HG03378 (cell line): ENCODE results near the gene GAGE12F.
"Not testable (repeated sequence)": the region's sequence is repeated elsewhere in the genome, so short reads cannot be mapped to it uniquely, and the experiment has no call there.

ENCODE experiments used
- ATAC-seq: cut with Tn5 transposase; IDR thresholded peaks from one replicate; pipeline ENCODE4 v1.9.1; 2021; ENCODE audit warnings: mild to moderate bottlenecking, moderate library complexity; ENCODE audit not compliant: unreplicated experiment

Gene GAGE12F

GRCh38 chrX:49560542-49560941, at the start of gene GAGE12F:
GAGE12F (plus strand) TSS chrX:49560842; CDS start chrX:49561997, 1,155 bp downstream.
- ATAC-seq, result not testable (repeated sequence)

GRCh38 chrX:49531877-49532276, 28.8 kb upstream of the GAGE12F start, which contains the start of gene GAGE12C:
GAGE12C (plus strand) TSS chrX:49532177; CDS start chrX:49533332, 1,155 bp downstream.
- ATAC-seq, result not testable (repeated sequence)

GRCh38 chrX:49541433-49541832, 19.2 kb upstream of the GAGE12F start, which contains the start of gene GAGE12D:
GAGE12D (plus strand) TSS chrX:49541733; CDS start chrX:49542888, 1,155 bp downstream.
- ATAC-seq, result not testable (repeated sequence)

- not testable (repeated sequence) for ATAC-seq
These were observed 9.7 kb upstream of the GAGE12F start, which contains the start of gene GAGE12E for GRCh38 chrX:49550989-49551388. GAGE12E (plus strand) TSS chrX:49551289; CDS start chrX:49552444, 1,155 bp downstream.

GRCh38 chrX:49568728-49569127, 8.1 kb downstream of the GAGE12F start:
- ATAC-seq, result not testable (repeated sequence)

GRCh38 chrX:49569152-49569551, 8.5 kb downstream of the GAGE12F start:
- ATAC-seq, result not testable (repeated sequence)

- not testable (repeated sequence) for ATAC-seq
These were observed 9.5 kb downstream of the GAGE12F start, which contains the start of gene GAGE12G for GRCh38 chrX:49570100-49570499. GAGE12G (plus strand) TSS chrX:49570400; CDS start chrX:49571555, 1,155 bp downstream.

GRCh38 chrX:49579649-49580048, 19.0 kb downstream of the GAGE12F start, which contains the start of gene GAGE12H:
GAGE12H (plus strand) TSS chrX:49579949; CDS start chrX:49581104, 1,155 bp downstream.
- ATAC-seq, result not testable (repeated sequence)

- not testable (repeated sequence) for ATAC-seq
These were observed 28.6 kb downstream of the GAGE12F start, which contains the start of gene GAGE2A for GRCh38 chrX:49589196-49589595. GAGE2A (plus strand) TSS chrX:49589496; CDS start chrX:49590651, 1,155 bp downstream.

GRCh38 chrX:49589769-49590478, 29.3 kb downstream of the GAGE12F start:
- ATAC-seq, result not testable (repeated sequence)

GRCh38 chrX:49590488-49590887, 29.8 kb downstream of the GAGE12F start:
- ATAC-seq, result not testable (repeated sequence)

GRCh38 chrX:49598720-49599119, 38.1 kb downstream of the GAGE12F start, which contains the start of gene GAGE1:
GAGE1 (plus strand) TSS chrX:49599020; CDS start chrX:49600175, 1,155 bp downstream.
- not testable (repeated sequence) for ATAC-seq

GRCh38 chrX:49610718-49611310, 50.2 kb downstream of the GAGE12F start:
- no peak for ATAC-seq
